ENCODE results near the gene PCA3.

DNA sequence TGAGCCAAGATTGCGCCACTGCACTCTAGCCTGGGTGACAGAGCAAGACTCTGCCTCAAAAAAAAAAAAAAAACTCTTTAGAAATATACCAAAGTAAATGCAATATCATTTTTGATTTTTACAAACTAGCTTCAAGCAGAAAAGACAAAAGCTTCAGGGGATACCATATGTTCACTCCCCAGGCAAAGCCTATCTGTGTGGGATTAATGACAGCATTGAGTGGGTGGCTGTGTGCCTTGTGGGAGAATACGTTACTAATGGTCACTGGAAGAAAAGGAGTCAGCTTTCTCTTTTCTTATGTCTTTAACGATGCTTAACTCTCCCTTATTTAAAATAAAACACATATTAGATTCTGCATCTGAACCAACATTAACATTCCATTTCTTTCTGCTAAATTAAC, 1.9 kb downstream of the PCA3 start:
- TF ChIP-seq POLR2A (IDR thresholded peaks at IDR 0.05): no peak
- no peak for TF ChIP-seq POLR2AphosphoS5 (IDR thresholded peaks at IDR 0.05)
- no peak for TF ChIP-seq EP300 (IDR thresholded peaks at IDR 0.05)
